ENCODE data around the gene STAC.
"Not testable (repeated sequence)": the region's sequence is repeated elsewhere in the genome, so short reads cannot be mapped to it uniquely, and the experiment has no call there.

The STAC gene

DNA sequence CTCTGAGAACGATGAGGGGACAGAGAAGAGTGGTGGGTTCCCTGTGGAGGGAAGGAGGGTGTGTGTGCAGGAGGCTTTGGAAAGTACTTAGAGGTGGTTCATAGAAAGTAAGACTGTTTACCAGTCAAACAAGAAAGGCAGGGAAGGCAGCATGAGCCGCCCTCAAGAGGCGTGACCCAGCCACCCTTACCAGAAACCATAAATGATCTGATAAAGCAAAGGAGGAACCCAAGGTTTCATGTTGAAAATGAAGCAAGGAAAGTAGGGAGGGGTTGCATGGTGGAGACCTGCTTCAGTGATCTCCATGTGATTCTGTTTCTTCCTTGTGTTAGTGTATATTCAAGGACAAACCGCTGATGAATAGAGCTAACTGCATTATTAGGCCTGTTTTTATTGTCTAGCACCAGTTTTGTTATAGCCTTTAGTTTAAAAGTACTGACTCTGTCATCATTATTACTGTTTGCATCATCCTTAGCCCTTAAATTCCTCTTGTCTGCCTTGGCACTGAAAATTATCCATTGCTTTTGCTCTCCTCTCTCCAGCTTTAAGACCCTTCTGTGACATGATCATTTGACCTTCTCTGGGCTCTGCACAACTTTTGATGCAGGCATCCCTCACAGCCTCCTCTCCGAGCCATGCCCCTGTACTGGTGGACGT lies 96.1 kb downstream of the STAC start:
- in situ Hi-C loops (cut with HindIII; ENCODE audit: low sequenced_read_pairs), result no loop called here

DNA sequence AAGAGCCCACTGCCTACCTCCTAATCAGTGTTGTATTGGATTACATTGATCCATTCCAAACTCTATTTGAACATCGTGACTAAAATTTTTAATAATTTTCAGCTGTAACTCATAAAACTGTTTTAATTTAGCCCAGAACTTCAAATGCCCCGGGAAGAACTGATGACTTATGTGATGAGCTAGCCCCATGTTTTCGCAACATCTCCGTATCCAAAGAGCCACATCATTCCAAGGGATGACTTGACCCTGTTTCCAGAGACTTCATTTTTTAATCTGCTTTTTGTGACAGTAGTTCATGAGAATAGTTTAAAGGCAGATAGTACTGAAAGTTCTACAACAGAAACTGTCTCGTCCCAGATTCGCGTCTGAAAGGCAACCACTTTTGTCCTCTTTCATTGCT lies 97.4 kb downstream of the STAC start:
- in situ Hi-C loops (cut with HindIII; ENCODE audit: low sequenced_read_pairs), result no loop called here

DNA sequence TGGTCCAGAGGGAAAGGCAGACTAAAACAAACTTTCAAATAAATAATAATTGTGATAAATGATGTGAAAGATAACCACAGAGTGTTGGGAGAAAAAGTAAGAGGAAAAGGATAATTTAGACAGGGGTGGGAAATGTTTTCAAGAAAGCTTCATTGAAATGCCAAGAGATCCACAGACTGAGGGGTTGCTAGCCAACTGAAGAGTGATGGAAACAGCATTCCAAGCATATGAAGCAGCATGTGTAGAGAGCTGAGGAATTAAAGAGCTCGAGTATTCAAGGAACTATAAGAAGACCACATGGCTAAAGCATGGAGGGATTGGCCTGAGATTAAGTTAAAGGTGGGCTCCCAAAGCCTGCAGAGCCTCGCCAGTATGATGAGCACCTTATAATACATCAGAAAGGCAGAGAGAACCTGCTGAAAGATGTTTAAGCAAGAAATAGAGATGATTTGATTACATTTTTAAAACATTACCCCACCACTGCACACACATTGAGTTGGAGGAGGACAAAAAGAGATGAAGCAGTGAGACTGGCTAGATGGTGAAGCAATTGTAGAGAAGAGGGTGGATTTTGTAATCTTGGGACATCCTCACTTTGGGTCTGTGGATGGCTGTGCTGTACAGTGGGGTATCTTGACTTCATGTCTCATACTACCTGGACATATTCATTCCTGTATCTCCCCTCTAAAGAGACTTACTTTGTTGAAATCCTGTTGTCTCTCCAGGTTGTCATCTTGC lies 100.8 kb downstream of the STAC start:
- in situ Hi-C loops (cut with HindIII; ENCODE audit: low sequenced_read_pairs), result no loop called here

DNA sequence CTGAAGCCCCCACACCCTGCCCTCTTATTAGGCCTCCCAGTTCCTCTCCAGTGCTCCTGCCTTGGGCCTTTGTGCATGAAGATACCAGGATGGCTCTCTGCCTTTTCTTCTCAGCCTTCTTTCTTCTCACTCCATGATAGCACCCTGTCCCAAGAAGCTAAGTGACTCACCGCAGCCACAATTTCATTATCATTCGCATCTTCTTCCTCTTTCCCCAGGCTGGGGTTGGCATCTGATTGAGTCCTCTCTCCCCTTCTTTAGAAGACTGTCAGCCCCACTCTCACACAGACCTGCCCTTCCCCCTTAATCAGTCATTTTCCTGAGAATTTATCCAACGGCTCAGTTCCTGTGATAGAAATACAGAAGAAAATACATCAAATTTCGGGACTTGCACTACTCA lies 102.0 kb downstream of the STAC start:
- in situ Hi-C loops (cut with HindIII; ENCODE audit: low sequenced_read_pairs), result no loop called here

DNA sequence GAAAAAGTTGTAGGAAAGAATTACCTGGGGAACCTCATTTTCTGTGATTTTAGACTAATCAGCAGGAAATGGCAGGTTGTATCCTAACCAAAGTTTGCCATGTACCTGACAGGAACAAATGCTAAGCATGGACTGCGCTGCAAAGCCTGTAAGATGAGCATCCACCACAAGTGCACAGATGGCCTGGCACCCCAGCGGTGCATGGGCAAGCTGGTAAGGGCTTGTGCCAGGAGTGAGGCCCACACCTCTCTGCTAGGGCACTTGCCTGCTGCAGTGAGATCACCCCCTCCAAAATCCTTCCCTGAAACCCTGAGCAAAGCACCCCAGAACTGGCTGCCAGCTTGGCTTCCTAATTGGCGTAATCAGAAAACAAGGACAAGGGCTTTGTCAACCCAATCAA lies 102.6 kb downstream of the STAC start:
- in situ Hi-C loops (cut with HindIII; ENCODE audit: low sequenced_read_pairs), result no loop called here

DNA sequence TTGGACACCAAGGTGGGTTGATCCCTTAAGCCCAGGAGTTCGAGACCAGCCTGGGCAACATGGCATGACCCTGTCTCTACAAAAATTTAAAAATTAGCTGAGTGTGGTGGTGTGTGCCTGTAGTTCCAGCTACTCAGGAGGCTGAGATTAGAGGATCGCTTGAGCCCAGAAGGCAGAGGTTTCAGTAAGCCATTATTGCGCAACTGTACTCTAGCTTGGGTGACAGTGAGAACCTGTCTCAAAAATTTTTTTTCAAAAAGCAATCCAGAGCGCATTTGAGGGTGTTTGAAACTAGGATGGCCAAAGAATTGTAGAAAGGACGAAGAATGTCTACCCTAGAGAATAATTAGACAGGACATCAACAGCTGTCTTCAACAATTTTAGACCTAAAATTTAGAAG lies 103.4 kb downstream of the STAC start:
- in situ Hi-C loops (cut with HindIII; ENCODE audit: low sequenced_read_pairs), result no loop called here

DNA sequence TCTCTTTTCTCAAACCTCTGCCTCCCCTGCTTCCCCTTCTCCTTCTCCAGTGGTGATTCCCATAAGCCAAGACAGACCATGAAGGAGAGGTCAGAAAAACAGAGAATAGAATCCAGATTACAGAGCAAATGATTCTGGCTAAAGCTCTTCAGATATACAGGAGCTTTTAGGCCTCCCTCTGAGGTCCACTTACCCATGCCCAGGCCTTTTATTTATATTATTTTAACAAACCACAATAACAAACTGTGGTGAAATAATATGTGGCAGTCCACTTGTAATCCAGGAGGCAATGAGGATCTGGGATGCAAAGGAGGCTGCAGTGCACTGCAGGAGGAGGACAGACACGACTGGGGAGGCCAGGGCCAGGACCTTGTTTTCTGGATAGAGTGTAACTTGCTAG lies 104.1 kb downstream of the STAC start:
- in situ Hi-C loops (cut with HindIII; ENCODE audit: low sequenced_read_pairs), result no loop called here

DNA sequence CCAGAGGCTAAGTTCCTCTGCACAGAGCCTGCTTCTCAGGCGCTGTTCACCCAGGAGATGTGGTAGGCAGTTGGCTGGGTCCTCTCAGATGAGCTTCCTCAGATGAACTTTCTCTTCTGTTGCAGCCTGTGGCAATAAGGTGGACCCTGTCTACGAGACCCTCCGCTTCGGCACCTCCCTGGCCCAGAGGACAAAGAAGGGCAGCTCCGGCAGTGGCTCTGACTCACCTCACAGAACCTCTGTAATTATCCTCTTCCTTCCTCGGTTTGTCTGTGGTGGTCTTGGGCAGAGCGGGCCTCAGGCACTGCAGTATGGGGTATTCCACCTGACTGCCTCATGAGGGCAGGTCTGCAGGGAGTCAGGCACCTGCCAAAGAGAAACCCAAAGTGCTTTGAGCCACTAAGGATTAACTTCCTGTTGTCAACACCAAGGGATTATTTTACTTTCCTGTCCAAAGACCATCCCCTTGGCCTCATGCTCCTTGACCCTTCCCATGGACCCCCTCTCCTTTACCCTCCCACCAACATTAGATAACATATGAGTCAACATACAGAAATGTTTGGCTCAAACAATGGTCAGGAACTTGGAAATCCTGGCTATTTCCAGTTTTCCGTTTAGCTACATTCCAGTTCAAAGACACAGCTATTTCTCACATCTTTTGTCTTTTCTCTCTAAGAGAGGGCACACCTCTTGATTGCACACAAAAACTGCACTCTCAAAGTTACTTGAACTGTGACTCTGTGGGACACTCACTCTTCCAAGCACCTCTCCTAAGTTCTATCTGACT lies 105.9 kb downstream of the STAC start:
- in situ Hi-C loops (cut with HindIII; ENCODE audit: low sequenced_read_pairs), result no loop called here

DNA sequence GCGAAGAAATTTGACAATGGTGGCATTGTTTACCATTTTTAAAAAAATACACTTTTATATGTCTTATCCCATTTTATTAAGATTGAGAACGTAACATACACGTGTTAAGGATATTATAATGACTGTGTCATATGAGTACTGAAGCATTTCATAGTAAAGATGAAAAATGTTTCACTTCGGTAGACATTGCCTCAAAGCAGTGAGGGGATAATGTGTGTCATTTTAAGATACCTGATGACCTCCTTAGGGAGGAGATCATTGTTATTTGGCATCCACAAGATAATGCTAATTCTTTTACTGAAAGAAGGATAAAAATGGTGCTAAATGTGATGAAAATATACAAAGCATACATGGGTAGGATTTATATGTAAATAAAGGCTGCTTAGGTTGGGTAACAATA lies 107.3 kb downstream of the STAC start:
- in situ Hi-C loops (cut with HindIII; ENCODE audit: low sequenced_read_pairs), result no loop called here

DNA sequence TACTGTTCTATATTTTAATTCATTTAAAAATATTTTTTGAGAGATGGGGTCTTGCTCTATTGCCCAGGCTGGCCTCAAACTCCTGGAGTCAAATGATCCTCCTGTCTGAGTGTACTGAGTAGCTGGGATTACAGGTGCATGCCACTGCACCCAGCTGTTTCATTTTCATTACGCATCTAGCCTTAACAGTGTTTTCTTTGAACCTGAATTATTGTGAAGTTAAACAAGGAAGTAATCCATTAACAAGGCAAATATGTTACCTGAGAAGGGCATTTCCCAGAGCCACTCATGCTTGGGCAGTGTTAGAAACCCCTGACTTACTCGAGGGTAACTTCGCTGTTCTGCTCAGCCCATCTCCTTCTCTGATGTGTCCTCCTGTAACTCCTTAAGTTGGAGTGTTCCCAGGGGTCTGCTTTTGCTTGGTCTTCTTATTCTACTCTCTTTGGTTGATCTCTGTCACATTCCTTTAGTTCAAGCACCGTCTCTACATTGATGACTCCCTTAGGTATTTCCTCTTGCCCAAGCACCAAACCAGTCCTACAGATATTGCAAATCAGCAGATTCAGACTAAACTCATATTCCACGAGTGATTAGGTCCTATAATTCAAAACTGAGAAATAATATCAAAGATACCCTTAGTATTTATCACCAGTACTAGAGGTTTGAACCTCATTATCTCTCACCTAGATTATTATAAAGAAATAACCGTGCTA lies 107.9 kb downstream of the STAC start:
- in situ Hi-C loops (cut with HindIII; ENCODE audit: low sequenced_read_pairs), result no loop called here

DNA sequence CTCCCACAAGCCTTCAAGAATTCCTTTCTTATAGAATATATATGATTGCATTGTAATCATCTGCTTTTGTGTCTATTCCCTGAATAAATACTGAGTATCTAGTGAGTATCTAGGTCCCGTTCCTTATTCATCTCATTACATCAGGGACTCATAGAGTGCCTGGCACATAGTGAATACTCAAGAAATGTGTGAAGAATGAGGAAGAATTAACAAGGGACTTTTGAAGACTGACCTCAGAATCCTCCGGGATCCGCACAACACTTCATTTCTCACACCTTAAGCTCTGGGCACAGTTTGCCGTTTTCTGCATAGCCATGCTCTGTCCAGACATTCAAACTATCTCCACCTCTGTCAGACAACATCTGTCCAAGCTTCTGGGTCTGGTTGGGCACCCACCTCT lies 108.8 kb downstream of the STAC start:
- in situ Hi-C loops (cut with HindIII; ENCODE audit: low sequenced_read_pairs), result no loop called here

DNA sequence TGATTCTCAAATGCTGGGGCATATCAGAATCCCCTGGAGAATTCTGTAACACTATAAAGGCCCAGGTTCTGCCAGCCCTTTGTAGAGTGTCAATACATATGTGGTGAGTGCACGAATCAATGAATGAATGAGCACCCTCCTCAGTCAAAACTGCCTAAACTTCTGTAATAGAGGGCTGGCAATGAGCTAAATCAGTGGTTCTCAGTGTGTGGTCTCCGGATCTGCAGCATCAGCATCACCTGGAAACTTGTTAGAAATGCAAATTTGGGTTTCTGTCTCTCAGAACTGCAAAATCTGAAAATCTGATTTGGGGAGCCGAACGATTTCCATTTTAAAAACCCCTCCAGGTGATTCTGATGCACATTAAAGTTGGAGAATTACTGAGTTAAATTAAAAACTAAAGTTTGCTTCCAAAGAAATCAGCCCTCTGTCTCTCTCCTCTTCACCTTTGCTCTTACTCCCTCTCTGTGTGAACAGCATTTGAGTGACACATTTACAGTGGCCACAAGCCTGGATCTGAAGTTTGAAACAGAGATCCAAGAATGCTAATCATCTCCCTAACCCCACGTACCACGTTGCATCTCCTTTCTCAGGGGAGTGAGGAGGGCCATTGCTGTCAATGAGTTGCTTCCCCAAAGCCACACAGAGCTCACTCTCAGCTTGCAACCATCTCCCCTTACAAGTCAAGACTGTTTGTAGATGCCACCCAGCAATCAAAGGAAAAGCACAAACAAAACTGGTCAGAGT lies 109.5 kb downstream of the STAC start:
- in situ Hi-C loops (cut with HindIII; ENCODE audit: low sequenced_read_pairs), result no loop called here

DNA sequence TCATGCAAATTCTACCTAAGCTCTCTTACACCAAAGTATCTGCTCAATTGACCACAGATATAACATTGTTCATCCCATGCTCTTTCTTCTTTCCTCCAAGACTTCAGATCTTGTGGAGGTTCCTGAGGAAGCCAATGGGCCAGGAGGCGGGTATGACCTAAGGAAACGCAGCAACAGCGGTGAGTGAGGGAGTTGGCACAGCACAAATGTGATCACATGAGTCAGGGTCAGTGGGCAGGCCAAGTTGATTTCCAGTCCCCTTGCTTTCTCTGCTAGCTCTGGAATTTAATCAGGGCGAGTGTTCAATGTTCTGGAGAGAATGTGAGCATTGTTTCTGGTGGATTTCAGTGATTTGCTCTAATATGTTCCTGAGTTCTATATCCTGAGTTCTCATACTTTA lies 112.7 kb downstream of the STAC start:
- in situ Hi-C loops (cut with HindIII; ENCODE audit: low sequenced_read_pairs), result no loop called here

DNA sequence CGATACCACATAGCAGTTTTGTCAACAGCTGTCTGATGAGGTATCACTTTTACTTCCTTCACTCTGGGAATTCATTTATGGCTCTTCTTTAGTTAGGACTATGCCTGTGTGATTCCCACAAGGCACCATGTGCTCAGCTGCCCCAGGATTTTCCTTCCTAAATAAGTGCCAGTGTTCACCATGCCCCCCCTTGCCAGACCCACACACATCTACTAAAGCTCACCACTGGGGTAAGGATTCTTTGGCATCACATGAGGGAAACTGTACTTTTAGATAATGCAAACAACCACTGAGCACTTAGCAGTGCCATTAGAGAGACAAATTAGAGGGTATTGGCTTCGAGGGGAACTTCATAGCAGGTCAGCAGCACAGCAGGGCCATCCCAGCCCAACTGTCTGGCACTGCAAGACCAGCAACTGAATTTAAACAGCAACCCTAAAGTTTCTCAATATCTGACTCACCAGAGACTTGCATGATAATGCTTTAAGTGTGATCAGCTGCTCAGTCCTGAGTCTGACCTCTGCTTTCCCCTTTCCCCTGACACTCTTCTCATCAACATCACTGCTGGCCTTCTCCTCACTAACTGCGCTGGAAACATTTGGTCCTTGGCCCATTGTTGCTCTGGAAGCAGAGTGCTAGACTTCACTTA lies 114.3 kb downstream of the STAC start:
- in situ Hi-C loops (cut with HindIII; ENCODE audit: low sequenced_read_pairs), result no loop called here

DNA sequence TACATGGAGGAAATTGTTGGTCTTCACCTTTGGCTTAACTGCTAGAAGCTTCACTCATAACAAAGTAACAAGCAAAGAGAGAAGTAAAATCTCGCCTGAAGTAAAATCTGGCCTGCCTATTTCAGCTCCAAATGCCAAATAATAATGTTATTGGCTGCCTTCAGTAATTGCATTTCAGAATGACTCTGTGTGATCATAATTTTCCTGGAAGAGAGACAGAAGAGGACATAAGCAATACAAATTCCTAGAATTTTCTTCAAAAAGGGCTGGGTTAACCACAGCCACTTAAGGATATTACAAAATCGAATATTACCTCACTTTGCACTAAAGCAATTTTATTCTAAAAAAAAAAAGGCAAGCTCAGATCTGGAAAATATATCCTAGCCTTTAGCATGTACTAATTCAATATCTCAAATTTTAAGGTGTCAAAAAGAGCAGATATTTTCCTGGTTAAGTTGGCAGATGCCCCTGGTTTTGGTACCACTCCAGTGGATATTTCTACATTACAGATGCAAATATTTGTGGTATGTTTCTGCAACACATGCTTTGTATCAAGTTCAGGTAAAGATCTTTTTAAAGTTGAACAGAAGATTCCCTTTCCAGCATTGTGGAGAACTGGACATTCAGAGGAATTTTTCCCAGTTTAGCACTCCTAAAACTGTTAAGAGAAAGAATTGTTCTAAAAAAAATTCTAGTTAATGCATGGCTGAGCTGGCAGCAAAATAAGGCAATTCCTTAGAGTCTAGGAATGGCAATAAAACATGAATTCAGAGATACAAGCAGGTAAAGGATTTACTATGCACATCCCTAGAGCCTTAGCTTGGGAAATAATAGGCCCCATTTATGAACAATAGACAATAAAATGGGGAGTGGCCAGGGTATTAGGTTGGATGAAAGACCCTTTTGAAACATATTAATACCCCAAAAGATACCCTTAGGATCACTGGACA lies 116.7 kb downstream of the STAC start:
- in situ Hi-C loops (cut with HindIII; ENCODE audit: low sequenced_read_pairs), result no loop called here

DNA sequence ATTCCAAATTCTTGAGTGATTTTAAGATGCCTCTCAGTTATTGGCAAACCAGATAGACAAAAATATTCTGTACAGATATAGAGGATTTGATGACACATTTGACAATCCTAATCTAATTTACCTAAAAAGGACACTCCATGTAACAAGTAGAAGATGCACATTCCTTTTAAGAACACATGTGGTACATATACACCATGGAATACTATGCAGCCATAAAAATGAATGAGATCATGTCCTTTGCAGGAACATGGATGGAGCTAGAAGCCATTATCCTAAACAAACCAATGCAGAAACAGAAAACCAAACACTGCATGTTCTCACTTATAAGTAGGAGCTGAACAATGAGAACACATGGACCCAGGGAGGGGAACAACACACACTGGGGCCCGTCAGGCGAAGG lies 119.7 kb downstream of the STAC start:
- in situ Hi-C loops (cut with HindIII; ENCODE audit: low sequenced_read_pairs), result not testable (repeated sequence)

DNA sequence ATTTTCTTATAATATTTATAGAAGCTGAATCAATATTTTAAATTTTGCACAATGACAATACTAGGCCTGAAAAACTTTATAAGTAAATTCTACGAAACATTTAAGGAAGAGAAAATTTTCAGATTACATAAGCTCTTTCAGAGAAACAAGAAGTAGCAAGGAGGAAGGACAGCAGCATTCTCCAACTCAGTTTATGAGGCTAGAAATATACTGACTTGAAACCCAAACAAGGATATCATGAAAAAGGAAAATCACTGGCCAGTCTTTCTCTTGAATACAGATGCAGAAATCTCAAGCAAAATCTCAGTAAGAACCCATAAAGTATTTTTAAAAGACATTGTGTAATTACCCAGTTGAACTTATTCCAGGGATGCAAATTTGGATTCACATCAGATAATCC lies 121.3 kb downstream of the STAC start:
- in situ Hi-C loops (cut with HindIII; ENCODE audit: low sequenced_read_pairs), result no loop called here

DNA sequence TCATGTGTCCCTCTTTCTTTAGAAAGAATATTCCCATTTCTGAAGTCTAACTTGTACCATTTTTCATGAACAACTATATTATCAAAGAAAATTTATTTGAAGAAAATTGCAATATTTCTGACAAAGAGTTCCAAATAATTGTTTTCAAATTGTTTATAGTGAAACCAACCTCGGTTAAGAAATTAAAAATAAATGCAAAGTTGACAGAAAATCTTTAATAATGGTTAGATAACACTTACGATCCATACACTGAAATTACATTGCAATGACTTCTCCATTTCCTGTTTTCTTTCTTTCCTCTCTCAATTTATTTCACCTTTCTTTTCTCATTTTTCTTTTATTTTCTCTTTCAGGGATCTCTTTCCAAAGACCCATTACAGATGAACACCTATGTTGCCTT lies 125.1 kb downstream of the STAC start:
- in situ Hi-C loops (cut with HindIII; ENCODE audit: low sequenced_read_pairs), result no loop called here
